GM12878 (cell line): ENCODE measurements around the gene CAP2. TPM values are rescaled to one million over a fixed set of nuclear protein-coding genes. Genes with fewer than 3 reads are reported as not detected.
"Not testable (repeated sequence)": the region's sequence is repeated elsewhere in the genome, so short reads cannot be mapped to it uniquely, and the experiment has no call there.

Experiments used
- ATAC-seq: fragments of 200-7000 bp; cut with Tn5 transposase; 3 replicates; pipeline ENCODE4 v1.9.1; 2020; ENCODE audit warnings: mild to moderate bottlenecking, moderate library complexity
- BruUV-seq: library from RNA; stranded (reverse); fragments of 400-500 nt; replicated peaks from 2 replicates; lab custom pipeline; 2021; lab: Mats Ljungman, UMichigan
- CTCF ChIA-PET: fragments of 300-600 bp; sonication (Branson Sonifier 250); formaldehyde crosslinking; extraction: SDS; loops from one replicate; lab custom pipeline; 2021; ENCODE audit warnings: inconsistent platforms; lab: Yijun Ruan, JAX
- POLR2A ChIA-PET: fragments of 350-600 bp; formaldehyde crosslinking; extraction: SDS; loops from one replicate; lab custom pipeline; 2021; ENCODE audit warnings: inconsistent platforms; lab: Charles Lee
- RAD21 ChIA-PET: fragments of 300-600 bp; sonication (Branson Sonifier 250); formaldehyde crosslinking; loops from one replicate; lab custom pipeline; 2023; ENCODE audit warnings: antibody characterized with exemption; ENCODE audit not compliant: unreplicated experiment; lab: Charles Lee
- SMC1A ChIA-PET: fragments of 300-600 bp; sonication (Branson Sonifier 250); formaldehyde crosslinking; loops from one replicate; lab custom pipeline; 2023; ENCODE audit not compliant: unreplicated experiment, uncharacterized antibody; lab: Charles Lee
- DNase-seq: peaks from one replicate; pipeline ENCODE4 v3.0.0-alpha.2; 2011; ENCODE audit warnings: low read depth, low spot score
- FAIRE-seq: peaks from 3 replicates; lab custom pipeline; 2011; peaks lifted over from hg19 to GRCh38; lab: Jason Lieb, UNC
- H2AFZ ChIP-seq: 2 replicates; pipeline ENCODE4 v1.6.0; 2011; ENCODE audit warnings: low read depth, low read length, control low read depth; ENCODE audit not compliant: control insufficient read depth
- H3K27ac ChIP-seq: 2 replicates; pipeline ENCODE4 v1.5.1; 2011; ENCODE audit warnings: control low read depth; ENCODE audit not compliant: control insufficient read depth, insufficient read depth
- H3K27me3 ChIP-seq, 2 experiments: replicated peaks in 1 of 2; 2 replicates each; pipeline versions ENCODE4 v1.6.0 to v1.6.1; 2011; ENCODE audit warnings: low read length in 1 of 2; ENCODE audit not compliant: control insufficient read depth in 2 of 2, insufficient read depth in 2 of 2
- H3K36me3 ChIP-seq, 2 experiments: 2 replicates each; pipeline ENCODE4 v1.5.1; 2011; ENCODE audit warnings: low read length in 1 of 2; ENCODE audit not compliant: control insufficient read depth in 2 of 2, insufficient read depth in 2 of 2
- H3K4me1 ChIP-seq: 2 replicates; pipeline ENCODE4 v1.6.1; 2011; ENCODE audit warnings: mild to moderate bottlenecking, low read length, moderate library complexity, mixed read lengths; ENCODE audit not compliant: control insufficient read depth, insufficient read depth
- H3K4me2 ChIP-seq: 2 replicates; pipeline ENCODE4 v1.6.0; 2011; ENCODE audit warnings: control low read depth; ENCODE audit not compliant: control insufficient read depth, insufficient read depth
- H3K4me3 ChIP-seq: fragments of 200-600 bp; sonication (generic); 2 replicates; pipeline ENCODE4 v1.5.1; 2016
- H3K79me2 ChIP-seq: 2 replicates; pipeline ENCODE4 v1.6.0; 2011; ENCODE audit warnings: low read length; ENCODE audit not compliant: control insufficient read depth, insufficient read depth
- H3K9ac ChIP-seq: 2 replicates; pipeline ENCODE4 v1.8.0; 2011; ENCODE audit warnings: low read length, control low read depth, mixed read lengths; ENCODE audit not compliant: control insufficient read depth, insufficient read depth
- H3K9me3 ChIP-seq: replicated peaks from 3 replicates; pipeline ENCODE4 v1.5.1; 2011; ENCODE audit warnings: mild to moderate bottlenecking, low read length; ENCODE audit not compliant: control insufficient read depth, insufficient read depth
- H4K20me1 ChIP-seq: 2 replicates; pipeline ENCODE4 v1.6.0; 2011; ENCODE audit not compliant: control insufficient read depth, insufficient read depth
- BCL11A ChIP-seq: IDR thresholded peaks from 2 replicates; pipeline ENCODE4 v1.6.1; 2011; ENCODE audit warnings: low read depth, low read length
- ELK1 ChIP-seq: IDR thresholded peaks from 2 replicates; pipeline ENCODE4 v1.6.1; 2012; ENCODE audit warnings: low read depth, low read length, improper control_type of control experiment
- HDAC2 ChIP-seq: fragments of 200-600 bp; sonication (generic); IDR thresholded peaks from 2 replicates; pipeline ENCODE4 v1.6.1; 2017
- KDM1A ChIP-seq: fragments of 200-600 bp; sonication (generic); IDR thresholded peaks from 2 replicates; pipeline ENCODE4 v1.6.1; 2016; ENCODE audit warnings: borderline replicate concordance
- LARP7 ChIP-seq: fragments of 450-650 bp; IDR thresholded peaks from 2 replicates; pipeline ENCODE4 v1.6.1; 2017; ENCODE audit warnings: mild to moderate bottlenecking
- NFYB ChIP-seq: IDR thresholded peaks from 2 replicates; pipeline ENCODE4 v1.6.1; 2011; ENCODE audit warnings: low read depth, mild to moderate bottlenecking, low read length, improper control_type of control experiment, moderate library complexity; ENCODE audit not compliant: insufficient read depth
- NR2F1 ChIP-seq: fragments of 450-650 bp; conservative IDR thresholded peaks from 2 replicates; pipeline ENCODE4 v1.6.1; 2017; ENCODE audit warnings: mild to moderate bottlenecking
- SIN3A ChIP-seq: IDR thresholded peaks from 2 replicates; pipeline ENCODE4 v1.6.1; 2012; ENCODE audit warnings: low read depth, low read length, improper control_type of control experiment
- WGBS: methylation state at CpG from one replicate; pipeline ENCODE4 v1.1.6; 2016; ENCODE audit warnings: low lambda C conversion rate; ENCODE audit not compliant: insufficient replicate concordance, insufficient coverage; ENCODE audit errors: missing lambda C conversion rate; 5-methylcytosine and 5-hydroxymethylcytosine counted together
- in situ Hi-C: fragments of 300-500 bp; cut with MboI; formaldehyde crosslinking; loops from 9 replicates; pipeline ENCODE4 v1.14.3; 2018; ENCODE audit warnings: mixed read lengths
- intact Hi-C: fragments of 100-400 bp; cut with micrococcal nuclease; formaldehyde crosslinking; loops from one replicate; pipeline ENCODE4 v1.14.2; 2022; ENCODE audit not compliant: unreplicated experiment
- polyA plus RNA-seq, 11 experiments: library from polyadenylated mRNA; depleted of rRNA in 4 of 11; unstranded in 6 of 11; stranded (reverse) in 5 of 11; fragments of >200 nt; fragmentation: Nextera tagmentation in 4 of 11; fragmentation: Illumina TruSeq in 1 of 11; extraction: Ambion mirVana in 4 of 11; extraction: Trizol in 1 of 11; gene quantifications; 1 replicate in 1 of 11; 2 replicates in 10 of 11; pipeline versions ENCODE4 v1.2.1 to v1.2.3, GENCODE V29; 2011 to 2016; ENCODE audit warnings: inconsistent platforms in 2 of 11, missing spikeins in 2 of 11, low read depth in 1 of 11
- total RNA-seq, 4 experiments: library from RNA; depleted of rRNA in 3 of 4; stranded (reverse); fragments of >200 nt in 3 of 4; fragmentation: Illumina TruSeq in 1 of 4; extraction: Trizol in 1 of 4; gene quantifications; 2 replicates each; pipeline versions ENCODE4 v1.2.1 to v1.2.3, GENCODE V29; 2013 to 2021

CAP2 gene
- total and polyA plus RNA-seq, 10 of the 15 experiments (the other 5 are each of a cell fraction or from before 2014, with no cell fraction given), result 0.10 to 2.0 (median 0.15) TPM; not detected in 7

DNA sequence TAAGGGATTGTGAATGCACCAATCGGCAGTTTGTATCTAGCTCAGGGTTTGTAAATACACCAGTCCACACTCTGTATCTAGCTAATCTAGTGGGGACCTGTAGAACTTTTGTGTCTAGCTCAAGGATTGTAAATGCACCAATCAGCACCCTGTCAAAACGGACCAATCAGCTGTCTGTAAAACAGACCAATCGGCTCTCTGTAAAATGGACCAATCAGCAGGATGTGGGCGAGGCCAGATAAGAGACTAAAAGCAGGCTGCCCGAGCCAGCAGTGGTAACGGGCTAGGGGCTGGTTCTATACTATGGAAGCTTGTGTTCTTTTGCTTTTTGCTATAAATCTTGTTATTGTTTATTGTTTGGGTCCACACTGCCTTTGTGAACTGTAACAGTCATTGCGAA, 187.9 kb downstream of the CAP2 start:
- BruUV-seq, intact Hi-C loops: not testable (repeated sequence)

DNA sequence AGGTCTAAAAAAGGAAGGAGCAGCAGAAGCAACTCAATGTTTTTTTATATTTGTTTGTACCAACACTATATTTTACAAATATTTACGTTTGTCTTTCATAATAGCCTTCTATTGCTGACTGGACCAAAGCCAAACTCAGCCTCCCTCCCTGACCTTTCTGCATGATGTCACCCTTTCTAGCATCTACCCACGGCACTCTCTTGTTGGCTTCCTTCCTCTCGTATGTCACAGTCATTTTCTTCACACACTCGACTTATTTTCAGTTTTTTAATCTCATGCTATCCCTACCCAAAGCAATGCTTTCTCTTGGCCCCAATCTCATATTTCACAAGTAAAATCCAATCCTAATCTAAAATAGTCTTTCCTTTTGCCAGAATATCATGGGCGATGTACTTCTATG, 190.4 kb downstream of the CAP2 start:
- no peak overlapping the region for H3K27ac ChIP-seq
- TF ChIP-seq NR2F1, result no peak
- TF ChIP-seq BCL11A, result no peak
- no peak for TF ChIP-seq HDAC2
- no peak for TF ChIP-seq LARP7
- no peak for TF ChIP-seq ELK1
- no peak for TF ChIP-seq KDM1A
- no peak for TF ChIP-seq SIN3A
- TF ChIP-seq, all 136 proteins: peak for 0
- POLR2A ChIA-PET, result no interaction called here
- H3K36me3 ChIP-seq, result no peaks in the 10 kb centered on the region
- H3K9ac ChIP-seq, result no peak overlapping the region
- no peaks in the 10 kb centered on the region for H3K27me3 ChIP-seq
- WGBS, result 1% methylated on average over 5 of the region's 5 CpGs
- no peaks in the 10 kb centered on the region; the same call in 2 of the 3 replicates for H3K9me3 ChIP-seq
- in situ Hi-C loops, result loop anchor here (5.0 kb wide), 1 partner anchor 427 kb away; no protein-coding TSS in a partner anchor
- CTCF ChIA-PET, result interaction anchor here (0.6 to 5.6 kb wide), 38 partner anchors 10 to 920 kb away, joined by 3 to 70 read pairs (median 4); partner anchors contain the start of gene FAM8A1
- no peak for DNase-seq
- no peak overlapping the region for H3K4me2 ChIP-seq
- FAIRE-seq, result no peak
- RAD21 ChIA-PET, result interaction anchor here (0.5 to 1.7 kb wide), 24 partner anchors 24 to 1137 kb away, joined by 3 to 27 read pairs (median 3); no protein-coding TSS in a partner anchor
- H3K4me1 ChIP-seq, result no peaks in the 10 kb centered on the region
- ATAC-seq, result peak; percentile 27
- no peak overlapping the region for H2AFZ ChIP-seq
- H3K4me3 ChIP-seq, result no peak overlapping the region
- SMC1A ChIA-PET, result interaction anchor here (0.5 to 6.2 kb wide), 24 partner anchors 17 to 427 kb away, joined by 3 to 60 read pairs (median 3); no protein-coding TSS in a partner anchor
- no TSS peak for BruUV-seq
- intact Hi-C loops, result loop anchor here (1.0 kb wide), 3 partner anchors 220 to 428 kb away; no protein-coding TSS in a partner anchor
- H4K20me1 ChIP-seq, result no peaks in the 10 kb centered on the region
- no peaks in the 10 kb centered on the region for H3K79me2 ChIP-seq

More for the DNA sequence above, 187.9 kb downstream of the CAP2 start:
- ChIA-PET RAD21 (interaction anchor here (1.0 to 1.8 kb wide), 3 partner anchors 186 to 425 kb away, joined by 3 to 4 read pairs (median 3); no protein-coding TSS in a partner anchor), SMC1A (interaction anchor here (1.4 to 6.2 kb wide), 3 partner anchors 12 to 424 kb away, joined by 3 to 60 read pairs (median 5); no protein-coding TSS in a partner anchor), CTCF (interaction anchor here (0.6 to 5.6 kb wide), 6 partner anchors 73 to 423 kb away, joined by 3 to 70 read pairs (median 4); no protein-coding TSS in a partner anchor)
- H3K9ac ChIP-seq, H3K27me3 ChIP-seq, H4K20me1 ChIP-seq, H3K4me3 ChIP-seq, H3K27ac ChIP-seq, FAIRE-seq, ATAC-seq, H3K4me2 ChIP-seq, H2AFZ ChIP-seq, H3K9me3 ChIP-seq, H3K4me1 ChIP-seq, H3K36me3 ChIP-seq, H3K79me2 ChIP-seq, DNase-seq, POLR2A ChIA-PET: not testable (repeated sequence)
- in situ Hi-C loops, result loop anchor here (5.0 kb wide), 1 partner anchor 424 kb away; no protein-coding TSS in a partner anchor
- 69% methylated on average over 7 of the region's 7 CpGs for WGBS
- peak; percentile 45; the same call in 1 of the 2 replicates for TF ChIP-seq NFYB
